ENCODE measurements around the gene ITPRID1. TPM values are rescaled to one million over a fixed set of nuclear protein-coding genes. Genes with fewer than 3 reads are reported as not detected.

ITPRID1 gene
- total and polyA plus RNA-seq, 2 of the 8 experiments (the other 6 are each of a cell fraction or from before 2014, with no cell fraction given), result 0.09 to 0.47 TPM

- TF ChIP-seq CHD7 (IDR thresholded peaks at IDR 0.05; ENCODE audit: insufficient replicate concordance, low read length), result no peak
- no peak for TF ChIP-seq ASH2L (IDR thresholded peaks at IDR 0.05; ENCODE audit: low read length)
- no peak for TF ChIP-seq BRCA1 (IDR thresholded peaks at IDR 0.05; ENCODE audit: low read depth, low read length)
- TF ChIP-seq YY1 (IDR thresholded peaks at IDR 0.05; ENCODE audit: low read depth, low read length), result no peak
Measured at GRCh38 chr7:31526864-31527263, 13.0 kb downstream of the ITPRID1 start (continued).
